AG20443 (cell line): ENCODE measurements around the gene ELFN1.

ENCODE experiments used
- DNase-seq: peaks from one replicate; pipeline ENCODE4 v3.0.0; 2012; ENCODE audit warnings: low spot score, mixed read lengths

The ELFN1 gene

DNA sequence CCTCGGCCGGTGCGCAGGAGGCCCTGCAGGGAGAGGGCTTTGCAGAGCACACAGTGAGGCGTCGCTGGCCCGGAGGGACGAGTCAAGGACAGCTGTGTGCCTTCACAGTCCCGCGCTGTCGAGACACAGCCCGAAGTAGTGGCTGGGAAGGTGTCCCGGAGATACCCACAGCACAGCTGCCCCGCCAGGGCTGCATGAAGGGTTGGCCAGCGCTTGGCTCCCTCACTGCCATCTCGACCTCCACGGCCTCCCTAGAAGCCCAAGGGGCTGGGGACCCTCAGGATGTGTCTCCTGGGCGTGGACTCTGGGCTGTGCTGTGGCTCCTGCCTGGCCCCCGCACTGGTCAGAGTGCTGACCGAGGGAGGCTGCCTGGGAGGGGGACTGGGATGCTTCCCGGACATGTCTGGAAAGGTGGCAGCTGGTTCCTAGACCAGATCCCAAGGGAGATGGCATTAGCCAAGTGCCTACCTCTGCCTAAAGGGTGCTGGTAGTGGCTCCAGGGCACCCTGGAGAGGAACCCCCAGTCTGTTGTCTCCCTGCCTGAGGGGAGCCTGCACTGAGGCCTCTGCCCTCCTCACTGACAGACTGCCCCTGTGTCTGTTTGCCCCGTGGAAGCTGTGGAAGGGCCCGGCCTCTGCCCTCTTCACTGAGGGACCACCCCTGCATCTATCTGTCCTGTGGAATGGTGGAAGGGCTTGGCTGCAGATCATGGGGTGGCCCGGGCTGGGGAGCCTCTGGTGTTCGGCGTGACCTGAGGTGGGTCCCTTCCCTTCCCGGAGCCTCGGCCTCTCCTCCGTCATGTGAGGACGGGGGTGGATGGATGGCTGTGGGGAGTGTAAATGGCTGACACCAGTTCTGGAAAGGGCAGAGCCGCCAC lies 5.8 kb downstream of the ELFN1 start:
- DNase-seq, result no peak

DNA sequence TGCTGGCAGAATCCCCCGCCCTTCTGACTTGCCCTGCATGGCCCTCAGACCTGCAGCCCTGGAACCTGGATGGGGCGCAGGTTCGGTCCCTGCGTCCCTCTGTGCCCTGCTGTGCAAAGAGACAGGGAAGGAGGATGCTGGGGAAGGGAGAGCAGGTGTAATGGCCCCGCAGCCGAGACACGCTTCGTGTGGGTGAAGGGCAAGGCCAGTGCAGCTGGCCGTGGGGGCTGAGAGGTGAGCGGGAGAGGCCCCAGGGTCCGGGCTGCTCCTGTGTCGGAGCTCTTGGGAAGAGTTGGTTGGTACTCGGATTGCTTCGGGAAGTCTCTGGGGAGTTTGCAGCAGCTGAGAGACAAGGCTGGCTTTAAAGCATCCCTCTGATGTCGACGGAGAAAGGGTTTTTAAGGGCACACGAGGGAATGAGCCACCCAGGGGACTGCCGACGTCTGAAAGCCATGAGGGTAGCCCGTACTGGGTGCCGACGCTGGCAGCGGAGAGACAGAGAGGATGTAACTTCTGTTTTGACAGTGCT lies 6.5 kb downstream of the ELFN1 start:
- peak; percentile 2 for DNase-seq

DNA sequence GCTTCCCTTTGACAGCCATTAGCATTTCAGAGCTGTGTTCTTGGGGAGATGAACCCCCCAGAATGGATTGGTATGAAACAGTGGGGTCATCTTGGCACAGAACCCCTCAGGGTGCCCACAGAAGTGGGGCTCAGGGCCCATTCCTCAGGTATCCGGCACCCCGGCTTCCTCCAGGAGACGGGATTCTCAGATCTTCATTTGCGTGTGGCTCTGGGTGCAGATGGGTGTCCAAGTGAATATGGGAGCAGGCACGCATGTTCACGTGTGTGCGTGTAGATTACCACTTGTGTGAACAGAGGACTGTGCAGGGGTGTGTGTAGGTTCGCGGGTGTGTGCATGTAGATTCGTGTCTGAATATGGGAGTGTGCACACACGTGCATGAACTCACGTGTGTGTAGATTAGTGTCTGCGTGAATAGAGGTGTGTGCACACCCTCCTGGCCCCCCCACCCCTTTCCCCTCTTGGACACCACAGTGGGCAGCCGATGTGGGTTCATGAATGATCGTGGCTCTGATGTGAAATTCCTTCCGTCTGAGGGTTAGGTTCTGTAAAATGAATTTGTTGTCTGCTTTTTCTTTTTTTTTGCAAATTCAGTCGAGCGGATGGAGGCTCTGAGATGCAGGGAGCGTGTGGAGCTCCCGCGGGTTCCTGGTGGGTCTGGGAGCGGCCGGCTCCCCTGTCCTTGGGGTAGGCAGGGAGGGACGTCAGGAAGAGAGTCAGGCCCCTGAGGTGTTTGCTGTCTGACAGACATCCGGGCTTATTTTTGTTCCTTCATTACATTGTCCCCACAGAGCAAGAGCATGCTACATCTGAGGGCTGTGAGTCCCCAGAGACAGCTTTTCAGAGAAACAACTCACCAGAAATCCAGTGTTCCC lies 7.4 kb downstream of the ELFN1 start:
- peak; percentile 4 for DNase-seq

DNA sequence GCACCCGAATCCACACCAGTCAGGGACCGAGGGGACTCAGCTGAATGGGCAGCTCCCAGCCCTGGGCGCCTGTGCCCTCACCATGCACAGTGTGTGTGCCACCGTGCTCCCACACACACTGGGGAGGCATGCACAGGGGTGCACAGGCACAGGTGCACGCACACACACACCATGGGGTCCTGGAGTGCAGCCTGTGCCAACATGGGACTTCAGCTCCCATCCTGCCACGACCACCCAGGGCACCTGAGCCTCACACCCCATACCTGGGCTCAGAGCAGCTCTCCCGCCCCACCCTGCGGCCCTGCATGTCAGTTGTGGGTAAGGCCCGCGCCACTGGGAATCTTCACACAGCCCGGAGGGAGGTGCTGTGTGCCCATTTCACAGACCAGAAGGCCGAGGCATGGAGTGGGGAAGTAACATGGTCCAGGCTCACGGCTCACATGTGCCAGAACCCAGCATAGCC lies 8.0 kb downstream of the ELFN1 start:
- peak; percentile 5 for DNase-seq

DNA sequence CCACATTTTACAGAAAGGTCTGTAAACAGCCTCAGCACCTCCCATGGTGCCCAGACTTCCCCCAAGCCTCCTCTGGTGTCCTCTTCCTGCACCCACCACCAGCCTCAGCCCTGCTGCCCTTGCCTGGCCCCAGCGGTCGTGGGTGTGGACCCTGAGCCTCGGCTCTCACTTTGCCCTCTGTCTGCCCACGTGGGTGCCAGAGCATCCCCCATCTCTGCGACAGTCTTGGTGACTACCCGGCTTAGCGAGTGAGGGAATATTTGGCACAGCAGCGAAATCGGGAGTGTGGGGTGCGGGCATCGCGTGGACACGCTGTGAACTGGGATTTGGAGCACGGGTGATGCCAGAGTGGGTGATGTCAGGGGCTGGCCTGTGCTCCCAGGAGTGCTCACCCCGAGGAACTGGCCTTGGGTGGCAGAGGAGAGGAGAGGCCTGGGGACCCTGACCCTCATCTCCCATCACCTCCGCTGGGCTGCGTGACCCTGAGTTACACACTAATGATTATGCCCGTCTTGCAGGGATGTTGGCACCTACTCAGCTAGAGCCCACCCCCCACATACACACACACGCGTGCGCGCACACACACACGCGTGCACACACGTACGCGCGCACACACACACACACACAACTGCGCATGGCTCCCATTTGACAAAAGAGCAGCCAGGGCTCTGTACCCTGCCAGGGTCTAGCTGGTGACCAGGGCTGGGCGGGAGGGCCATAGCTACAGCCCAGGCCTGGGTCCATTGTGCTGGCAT lies 8.7 kb downstream of the ELFN1 start:
- peak; percentile 3 for DNase-seq

DNA sequence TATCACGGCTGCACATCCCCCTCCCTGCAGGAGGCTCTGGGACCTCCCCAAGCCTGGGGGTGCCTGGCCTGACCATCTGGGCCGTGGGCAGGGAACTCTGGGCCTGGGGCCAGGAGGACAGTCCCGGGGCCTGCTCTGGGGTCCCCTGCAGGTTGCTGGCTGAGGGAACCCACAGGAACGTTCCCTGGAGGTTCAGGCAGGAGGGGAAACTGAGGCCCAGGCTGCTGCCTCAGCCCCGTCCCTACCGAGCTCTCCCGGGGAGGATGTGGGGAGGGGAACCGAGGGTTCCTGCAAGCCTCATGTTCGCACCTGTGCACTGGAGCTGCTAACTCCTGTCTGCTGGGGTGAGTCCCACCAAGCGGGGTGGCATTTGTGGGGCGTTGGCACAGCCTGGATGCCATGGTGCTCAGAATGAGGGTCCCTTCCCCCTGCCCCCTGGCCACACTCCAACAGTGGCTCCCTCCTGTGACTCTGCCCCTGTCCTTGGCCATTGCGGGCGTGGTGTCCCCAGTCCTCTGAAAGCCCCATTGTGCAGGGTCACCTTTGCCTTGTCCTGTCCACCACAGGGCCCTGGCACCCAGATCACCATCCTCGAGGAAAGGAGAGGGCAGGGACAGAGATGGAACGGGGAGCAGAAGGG lies 9.4 kb downstream of the ELFN1 start:
- peak; percentile 6 for DNase-seq

DNA sequence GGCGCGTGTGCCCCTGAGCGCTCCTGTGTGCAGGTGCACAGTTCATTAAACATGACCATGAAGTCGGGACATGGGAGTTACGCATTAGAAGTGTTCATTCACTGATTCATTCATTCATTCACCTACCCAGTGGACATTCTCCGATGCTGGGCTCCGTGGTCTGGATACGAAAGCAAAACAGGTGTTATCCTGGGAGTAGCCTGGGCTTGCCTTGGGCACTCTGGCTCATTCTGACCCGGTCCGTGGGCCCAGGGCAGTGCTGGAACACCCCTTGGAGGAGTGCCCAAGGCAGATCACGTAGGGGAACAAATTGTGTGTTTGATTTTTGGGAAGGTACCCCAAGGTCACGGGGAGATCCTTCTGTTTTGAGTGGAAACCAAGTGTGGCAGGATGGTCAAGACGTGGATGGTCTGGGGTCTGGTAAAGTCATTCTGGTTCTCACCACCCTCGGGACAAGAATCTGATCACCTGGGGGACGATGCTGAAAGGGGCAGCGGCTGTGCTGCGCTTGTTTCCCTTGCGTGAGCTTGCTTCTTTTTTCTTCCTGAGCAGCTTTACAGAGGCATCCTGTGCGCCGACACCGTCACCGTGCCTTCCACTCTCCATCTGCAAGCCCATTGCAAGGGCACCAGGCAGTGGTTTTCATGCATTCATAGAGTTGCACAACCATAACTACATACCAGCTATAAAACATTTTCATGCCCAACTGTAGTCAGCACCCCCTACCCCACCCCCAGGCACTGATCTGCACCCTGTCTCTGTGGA lies 10.1 kb downstream of the ELFN1 start:
- DNase-seq, result peak; percentile 3

DNA sequence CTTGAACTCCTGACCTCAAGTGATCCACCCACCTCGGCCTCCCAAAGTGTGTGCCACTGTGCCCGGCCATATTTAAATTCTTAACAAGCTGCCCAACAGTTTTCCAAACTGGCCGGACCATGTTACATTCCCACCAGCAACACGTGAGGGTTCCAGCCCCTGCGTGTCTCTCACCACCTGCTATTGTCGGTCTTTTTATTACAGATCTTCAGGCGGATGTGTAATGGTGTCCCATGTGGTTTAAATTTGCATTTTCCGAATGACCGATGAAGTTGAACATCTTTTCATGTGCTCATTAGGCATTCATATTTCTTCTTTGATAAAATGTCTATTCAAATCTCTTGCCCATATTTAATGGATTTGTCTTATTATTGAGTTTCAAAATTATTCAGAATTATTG lies 11.5 kb downstream of the ELFN1 start:
- DNase-seq, result no peak

DNA sequence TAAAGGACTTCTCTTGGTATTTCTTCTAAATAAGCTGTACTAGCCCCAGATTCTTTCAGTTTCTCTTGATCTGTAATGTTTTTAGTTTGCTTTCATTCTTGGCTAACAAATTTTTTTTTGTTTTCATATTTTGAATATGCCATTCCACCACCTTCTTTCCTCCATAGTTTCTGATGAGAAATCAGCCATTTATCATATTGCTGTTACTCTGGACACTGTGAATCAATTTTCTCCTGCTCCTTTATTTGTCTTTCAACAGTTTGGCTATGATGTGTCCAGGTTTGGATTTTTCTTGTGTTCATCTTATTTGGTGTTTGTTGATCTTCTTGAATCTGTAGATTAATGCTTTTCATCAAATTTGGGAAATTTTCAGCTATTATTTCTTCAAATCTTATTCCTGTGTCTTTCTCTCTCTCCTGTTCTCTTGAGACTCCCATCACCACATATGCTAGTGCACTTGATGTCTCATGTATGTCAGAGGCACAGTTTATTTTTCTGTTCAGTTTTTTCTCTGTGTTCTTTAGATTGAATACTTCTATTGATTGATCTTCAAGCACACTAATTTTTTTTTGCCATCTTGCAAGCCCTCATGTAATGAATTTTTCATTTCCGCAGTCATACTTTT lies 15.0 kb downstream of the ELFN1 start:
- DNase-seq, result no peak

DNA sequence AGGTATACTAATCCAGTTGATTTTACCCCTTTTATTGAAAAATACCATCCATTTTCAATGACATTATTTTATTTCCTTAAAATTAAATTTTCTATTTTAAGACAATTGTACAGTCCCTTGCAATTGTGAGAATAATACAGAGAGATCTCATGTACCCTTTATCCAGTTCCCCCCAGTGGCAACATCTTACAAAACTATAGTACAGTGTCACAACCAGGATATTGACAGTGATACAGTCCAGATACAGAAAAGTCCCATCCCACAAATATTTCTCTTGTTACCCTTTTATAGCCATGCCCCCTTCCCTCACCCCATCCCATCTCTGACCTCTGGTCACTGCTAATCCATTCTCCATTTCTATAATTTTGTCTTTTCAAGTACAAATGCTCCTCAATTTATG lies 18.5 kb downstream of the ELFN1 start:
- DNase-seq, result no peak

DNA sequence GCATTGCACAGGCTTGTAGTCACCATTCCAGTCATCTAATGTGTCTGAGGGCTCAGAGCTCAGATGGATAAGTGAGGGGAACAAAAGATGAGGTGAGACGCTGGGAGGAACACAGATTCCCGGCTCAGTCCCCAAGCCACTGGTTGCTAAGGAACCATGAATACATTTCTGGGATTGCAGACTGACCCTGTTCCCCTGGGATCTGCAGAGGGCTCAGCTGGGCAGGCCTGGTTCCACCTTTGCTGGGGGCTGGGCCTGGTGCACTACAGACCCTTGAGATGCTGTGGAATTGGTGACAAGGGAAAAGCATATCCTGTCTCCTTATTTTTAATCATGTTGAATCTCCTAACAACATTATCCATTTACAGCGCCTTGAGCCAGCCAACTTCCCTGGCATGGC lies 19.2 kb downstream of the ELFN1 start:
- DNase-seq, result no peak

DNA sequence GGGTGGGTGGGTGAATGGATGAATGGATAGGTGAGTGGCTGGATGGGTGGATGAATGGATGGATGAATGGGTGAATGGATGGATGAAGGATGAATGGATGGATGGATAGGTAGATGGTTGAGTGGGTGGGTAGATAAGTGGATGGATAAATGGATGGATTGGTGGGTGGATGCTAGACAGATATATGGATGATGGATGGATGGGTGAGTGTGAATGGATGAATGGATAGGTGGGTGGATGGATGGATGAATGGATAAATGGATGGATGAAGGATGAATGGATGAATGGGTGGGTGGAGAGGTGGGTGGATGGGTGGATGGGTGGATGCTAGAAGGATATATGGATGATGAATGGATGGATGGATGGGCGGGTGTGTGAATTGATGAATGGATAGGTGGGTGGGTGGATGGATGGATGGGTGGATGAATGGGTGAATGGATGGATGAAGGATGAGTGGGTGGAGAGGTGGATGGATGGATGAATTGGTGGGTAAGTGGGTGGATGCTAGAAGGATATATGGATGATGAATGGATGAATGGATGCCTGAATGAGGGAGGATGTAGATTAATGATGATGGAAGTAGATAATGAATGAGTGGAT lies 20.4 kb downstream of the ELFN1 start:
- DNase-seq, result no peak

DNA sequence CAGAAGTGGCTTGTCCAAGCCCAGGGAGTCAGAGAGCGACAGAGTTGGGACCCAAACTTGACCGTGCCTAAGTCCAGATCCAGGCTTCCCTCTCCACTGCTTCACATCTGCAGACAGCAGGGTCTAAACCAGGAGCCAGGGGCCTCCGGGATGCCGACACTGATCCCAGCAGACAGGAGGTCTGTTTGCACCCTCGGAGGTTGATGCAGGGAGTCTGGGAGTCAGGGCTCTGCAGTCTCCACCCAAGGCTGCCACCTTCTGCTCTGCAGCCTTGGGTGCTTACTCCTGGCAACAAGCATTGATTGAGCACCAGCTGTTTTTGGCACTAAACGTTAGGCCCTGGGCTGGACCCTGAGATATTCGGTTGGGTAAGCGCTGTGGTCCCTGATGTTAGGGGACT lies 21.0 kb downstream of the ELFN1 start:
- no peak for DNase-seq

DNA sequence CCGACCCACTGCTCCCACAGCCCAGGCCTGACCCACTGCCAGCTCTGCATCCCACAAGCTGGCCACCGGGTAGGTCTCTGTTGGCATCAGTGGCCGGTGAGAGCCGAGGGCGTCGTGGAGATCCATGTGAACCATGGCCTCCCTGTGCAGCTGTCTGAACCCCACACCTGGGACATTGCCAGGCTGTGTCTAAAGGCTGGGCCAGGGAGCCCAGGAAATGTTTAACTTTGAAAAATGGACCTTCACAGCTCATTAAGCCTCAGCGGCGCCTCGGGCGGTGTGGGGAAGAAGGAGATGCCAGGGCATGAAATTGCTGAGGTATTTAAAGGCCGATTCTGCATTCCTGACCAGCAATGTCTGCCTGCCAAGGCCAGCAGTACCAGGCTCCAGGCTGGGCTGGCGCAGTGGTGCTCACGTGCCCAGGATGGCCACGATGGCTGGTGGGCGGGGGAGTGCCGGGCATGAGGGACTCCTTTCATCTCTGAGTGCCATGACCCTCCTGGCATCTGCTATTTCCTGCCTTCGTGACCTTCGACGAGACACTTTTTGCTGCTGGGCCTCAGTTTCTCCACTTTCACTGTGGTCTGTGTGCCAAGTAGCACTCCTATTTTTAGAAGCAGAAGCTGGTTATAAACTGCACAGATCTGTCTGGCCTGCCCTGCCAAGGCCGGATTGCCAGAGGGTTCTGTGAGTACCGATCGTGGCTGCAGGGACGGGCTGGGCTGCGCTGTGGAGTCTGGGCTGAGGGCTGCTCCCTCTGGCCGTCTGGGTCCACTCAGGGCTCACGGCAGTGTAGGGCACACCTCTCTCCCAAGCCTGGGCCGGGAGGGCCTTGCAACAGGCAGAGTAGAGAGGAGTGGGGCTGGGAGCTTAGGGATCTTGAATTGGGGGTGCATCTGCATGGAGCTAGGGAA lies 21.8 kb downstream of the ELFN1 start:
- no peak for DNase-seq

DNA sequence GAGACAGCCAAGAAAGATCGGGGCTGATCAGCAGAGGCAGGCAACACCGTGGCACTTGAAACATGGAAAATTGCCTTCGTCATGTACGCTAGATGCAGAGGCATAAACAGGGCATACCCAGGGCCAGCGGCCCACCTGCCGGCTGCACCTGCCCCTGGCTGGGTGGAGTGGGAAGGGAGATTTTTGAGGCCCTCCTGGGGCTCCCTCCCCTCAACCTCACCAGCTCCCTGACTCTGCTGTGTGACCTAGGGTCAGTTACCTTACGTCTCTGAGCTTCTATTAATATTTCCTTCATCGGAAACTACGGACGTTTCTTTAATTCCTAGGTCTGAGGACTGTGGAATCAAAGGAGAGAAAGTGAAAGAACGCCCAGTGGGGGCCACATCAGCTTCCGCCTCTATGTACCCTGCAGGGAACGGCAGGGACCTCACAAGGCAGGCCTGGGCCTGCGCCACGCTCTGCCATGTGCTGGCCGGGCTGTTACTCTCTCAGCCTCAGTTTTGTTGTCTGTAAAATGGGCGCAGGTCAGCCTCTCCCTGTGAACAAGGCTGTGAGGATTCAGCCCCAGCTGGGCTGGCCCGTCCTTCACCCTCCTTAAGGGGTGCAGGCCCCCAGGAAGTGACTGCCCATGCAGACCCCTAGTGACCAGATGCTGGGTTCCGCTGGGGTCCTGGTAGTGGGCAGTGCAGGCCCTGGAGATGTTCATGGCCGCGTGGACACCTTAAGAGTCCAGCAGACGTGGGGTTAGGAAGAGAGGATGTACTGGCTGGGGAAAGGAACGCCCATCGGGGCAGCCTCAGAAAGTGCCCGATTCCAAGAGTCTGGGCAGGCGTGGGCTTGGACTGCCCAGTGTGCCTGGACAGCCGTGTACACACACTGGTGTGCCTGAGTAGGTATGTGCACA lies 22.7 kb downstream of the ELFN1 start:
- no peak for DNase-seq

DNA sequence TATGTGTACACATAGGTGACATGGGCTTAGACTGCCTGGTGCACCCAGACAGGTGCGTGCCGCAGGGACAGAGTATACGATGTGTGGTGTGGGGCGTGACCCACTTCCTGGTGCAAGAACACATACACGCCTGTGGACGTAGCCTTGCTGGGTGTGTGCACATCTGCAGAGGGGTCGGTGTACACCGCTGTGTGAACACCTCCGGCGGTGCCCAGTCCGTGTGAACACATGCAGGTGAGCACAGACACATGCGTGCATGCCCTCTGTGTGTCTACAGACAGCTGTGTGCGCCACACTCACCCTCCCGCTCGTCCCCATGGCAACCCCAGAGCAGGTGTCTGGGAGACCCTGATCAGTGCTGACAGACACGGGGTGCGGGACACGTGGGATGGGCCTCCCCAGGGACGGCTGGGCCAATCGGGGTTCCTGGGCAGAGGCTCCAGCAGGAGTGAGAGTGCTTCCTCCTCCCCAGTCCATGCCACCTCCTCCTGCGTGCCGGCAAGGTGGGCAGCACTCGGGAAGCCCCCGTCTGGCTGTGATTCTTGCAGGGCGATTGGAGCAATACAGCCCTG lies 23.4 kb downstream of the ELFN1 start:
- no peak for DNase-seq

DNA sequence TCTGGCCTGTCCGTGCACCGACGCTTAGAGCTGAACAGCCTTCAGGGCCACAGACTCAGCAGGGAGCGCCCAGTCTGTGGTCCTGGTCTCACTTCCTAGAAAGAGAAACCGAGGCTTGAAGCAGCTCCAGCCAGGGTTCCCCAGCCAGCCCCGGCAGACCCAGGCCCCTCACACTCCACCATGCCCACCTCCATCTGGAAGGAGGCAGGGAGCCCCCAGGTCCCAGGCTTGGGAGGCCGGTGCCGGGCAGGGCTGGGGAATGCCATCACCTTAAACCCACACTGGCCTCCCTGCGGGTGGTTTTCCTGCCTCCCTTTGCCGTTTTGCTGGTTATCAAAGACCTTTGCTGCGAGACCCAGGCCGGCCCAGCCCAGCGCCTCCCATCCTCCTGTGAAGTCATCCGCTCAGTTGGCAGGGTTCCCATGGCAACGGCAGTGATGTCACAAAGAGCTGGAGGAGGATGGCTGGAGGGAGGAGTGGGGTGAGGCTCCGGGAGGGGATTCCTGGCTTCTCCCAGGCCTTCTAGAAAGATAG lies 24.0 kb downstream of the ELFN1 start:
- DNase-seq, result no peak
